ENCODE data around the gene DUSP15.
"Not testable (repeated sequence)": the region's sequence is repeated elsewhere in the genome, so short reads cannot be mapped to it uniquely, and the experiment has no call there.

DUSP15 gene

DNA sequence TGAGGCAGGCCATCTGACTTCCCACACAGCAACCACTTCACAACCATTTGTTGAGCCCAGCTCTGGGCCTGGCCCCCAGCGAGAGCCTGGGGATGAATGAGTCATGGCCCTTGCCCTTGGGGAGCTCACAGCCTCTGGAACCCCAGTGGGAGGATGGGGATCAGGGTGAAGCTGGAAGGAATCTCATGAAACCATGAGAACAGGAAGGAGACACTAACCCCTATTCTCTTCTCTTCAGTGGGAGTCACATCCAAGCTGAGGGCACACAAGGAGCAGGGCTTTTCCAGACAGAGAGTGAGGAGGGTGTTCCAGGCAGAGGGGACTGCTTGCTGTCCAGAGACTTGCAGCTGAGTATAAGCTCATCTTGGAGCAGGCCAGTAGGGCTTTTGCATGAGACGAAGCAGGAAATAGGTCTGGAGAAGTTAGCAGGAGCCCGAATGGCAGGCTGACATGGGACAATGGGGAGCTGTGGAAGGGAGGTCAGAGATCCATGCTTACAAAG is 32.4 kb downstream of the DUSP15 start:
- DNase-seq, result no peak

DNA sequence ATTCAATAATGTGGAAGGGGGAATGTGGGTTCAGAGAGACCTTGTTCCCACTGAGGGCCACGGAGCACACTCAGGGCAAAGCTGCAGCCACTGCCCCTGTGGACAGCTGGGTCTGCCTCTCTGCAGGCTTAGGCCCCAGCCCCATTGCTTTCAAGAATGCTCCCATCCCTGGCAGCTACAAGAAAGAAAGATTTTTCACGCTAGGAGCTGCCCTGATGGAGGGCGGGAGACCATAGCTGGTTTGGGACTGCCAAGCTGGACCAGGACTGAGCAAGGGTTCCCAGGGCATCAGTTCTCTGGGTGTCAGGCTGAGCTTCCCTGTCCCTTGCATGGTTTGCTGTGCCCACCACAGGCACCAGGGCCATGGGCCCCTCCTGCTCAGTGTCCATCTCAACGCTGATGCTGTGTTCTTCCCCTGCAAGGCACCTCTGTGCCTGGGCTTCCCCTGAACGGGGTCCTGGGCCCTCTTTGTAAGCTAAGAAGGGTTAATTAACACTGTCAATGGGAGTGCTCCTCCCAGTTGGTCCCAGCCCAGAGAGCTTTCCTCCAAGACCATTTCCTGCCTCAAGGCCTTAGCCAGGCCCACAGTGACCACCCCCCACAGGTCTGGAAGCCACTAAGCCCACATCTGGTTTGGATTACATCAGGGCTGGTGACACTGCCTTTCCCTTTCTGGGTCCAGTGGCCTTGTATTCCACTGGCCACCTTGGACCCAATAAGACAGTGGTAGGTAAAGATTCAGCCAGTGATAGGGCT is 33.3 kb downstream of the DUSP15 start:
- DNase-seq, result no peak

- DNase-seq, result peak; percentile 86
Observed at GRCh38 chr20:31835977-31836852, 34.1 kb downstream of the DUSP15 start.

- DNase-seq, result no peak
Observed at GRCh38 chr20:31835554-31835953, 34.8 kb downstream of the DUSP15 start.

GRCh38 chr20:31833931-31834521 is 36.3 kb downstream of the DUSP15 start:
- no peak for DNase-seq

- peak; percentile 19 for DNase-seq
Observed at GRCh38 chr20:31833130-31833930, 37.0 kb downstream of the DUSP15 start.

GRCh38 chr20:31831771-31832306 is 38.5 kb downstream of the DUSP15 start:
- DNase-seq, result no peak

DNA sequence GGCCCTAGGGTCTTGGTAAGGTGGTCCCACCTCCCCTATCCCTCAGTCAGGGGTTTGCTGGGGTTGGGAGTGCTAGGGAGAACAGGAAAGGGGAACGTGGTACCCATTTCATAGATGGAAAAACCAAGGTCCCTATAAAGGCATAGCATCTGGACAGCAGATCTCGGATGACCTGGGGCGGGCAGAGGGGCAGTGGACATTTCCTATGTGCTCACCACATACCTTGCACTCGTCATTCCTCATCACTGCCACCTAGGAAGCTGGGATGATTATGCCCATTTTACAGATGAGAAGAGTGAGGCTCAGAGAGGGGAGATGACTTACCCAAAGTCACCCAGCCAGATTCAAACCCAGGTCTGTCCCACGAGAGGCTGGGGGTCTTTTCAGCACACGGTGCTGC is 39.1 kb downstream of the DUSP15 start:
- no peak for DNase-seq

DNA sequence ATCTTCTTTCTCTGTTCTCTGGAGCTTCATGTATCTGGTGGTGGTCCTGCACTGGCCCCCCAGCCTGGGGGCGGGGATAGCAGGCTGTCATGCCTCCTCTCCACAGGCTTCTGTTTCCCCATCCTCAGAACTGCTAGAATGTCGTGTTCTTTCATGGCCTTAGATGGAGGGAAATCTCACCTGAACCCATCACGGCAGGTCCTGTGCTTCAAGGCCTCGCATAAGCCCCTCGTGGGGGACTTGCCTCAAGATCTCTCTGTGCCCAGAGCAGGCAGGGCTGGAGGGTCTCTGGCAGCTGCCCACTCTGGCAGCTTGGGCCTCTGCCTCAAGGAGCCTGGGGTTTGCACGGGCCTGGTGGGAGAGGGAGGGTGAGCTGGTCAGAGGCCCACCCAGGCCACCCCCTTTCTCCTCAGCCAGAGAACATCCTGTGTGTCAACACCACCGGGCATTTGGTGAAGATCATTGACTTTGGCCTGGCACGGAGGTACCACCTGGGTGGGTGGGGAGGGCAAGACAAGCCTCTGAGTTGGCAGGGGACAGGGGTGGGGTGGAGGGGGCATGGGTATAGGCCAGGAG is 39.8 kb downstream of the DUSP15 start:
- DNase-seq, result no peak

GRCh38 chr20:31829731-31830130 is 40.6 kb downstream of the DUSP15 start:
- DNase-seq, result no peak

GRCh38 chr20:31828016-31828415 is 42.3 kb downstream of the DUSP15 start:
- not testable (repeated sequence) for DNase-seq

GRCh38 chr20:31827059-31827458 is 43.3 kb downstream of the DUSP15 start:
- DNase-seq, result no peak

DNA sequence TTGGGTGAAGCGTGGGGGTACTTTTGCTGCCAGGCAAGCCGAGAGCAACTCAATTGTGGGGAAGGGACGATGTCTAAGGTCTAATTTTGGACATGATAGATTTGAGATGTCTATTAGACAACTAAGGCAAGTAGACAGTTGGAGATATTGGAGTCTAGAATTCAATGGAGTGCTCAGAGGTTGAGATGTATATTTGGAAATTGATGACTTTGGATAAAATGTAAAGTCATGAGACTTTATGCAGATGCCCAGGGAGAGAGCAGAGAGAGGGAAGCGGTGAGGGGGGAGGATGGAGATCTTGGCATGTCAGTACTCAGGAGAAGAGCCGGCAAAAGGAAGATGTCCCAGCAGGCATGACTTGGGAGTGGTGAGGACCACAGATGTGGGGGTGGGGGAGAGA is 44.3 kb downstream of the DUSP15 start:
- DNase-seq, result no peak

DNA sequence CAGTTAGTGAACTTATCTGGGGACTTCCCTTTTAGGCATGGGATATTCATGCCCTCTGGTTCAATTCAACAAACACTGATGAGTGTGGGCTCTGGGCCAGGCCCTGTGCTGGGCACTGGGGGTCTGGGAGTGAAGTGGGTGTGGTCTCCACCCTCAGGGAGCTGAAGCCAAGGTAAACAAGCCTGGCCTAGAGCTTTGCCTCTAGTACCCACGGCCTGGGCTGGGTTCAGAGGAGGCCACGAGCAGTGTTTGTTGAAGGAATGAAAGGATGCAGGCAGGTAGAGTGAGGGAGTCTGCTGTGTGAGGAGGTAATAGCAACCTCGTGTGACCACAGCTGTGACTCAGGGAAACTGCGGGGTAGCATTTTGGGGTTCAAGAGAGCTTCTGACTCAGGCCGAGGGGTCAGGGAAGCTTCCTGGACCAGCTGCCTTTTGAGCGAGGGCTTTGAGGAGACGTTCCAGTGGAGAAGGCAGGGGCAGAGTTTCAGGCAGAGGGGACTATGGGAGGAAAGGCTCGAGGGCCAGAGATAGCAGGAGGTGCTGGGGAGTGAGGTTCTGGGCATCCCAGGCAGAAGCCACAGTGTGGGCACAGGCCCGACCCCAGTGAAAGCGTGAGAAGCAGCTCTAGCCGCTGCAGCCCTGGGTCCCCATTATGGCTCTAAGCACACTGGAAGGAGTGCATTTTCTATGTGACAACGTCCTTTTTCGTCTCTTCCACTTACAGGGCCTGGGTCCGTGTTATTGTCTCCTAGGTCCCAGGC is 45.6 kb downstream of the DUSP15 start:
- no peak for DNase-seq

GRCh38 chr20:31824125-31824485 is 46.2 kb downstream of the DUSP15 start:
- no peak for DNase-seq

DNA sequence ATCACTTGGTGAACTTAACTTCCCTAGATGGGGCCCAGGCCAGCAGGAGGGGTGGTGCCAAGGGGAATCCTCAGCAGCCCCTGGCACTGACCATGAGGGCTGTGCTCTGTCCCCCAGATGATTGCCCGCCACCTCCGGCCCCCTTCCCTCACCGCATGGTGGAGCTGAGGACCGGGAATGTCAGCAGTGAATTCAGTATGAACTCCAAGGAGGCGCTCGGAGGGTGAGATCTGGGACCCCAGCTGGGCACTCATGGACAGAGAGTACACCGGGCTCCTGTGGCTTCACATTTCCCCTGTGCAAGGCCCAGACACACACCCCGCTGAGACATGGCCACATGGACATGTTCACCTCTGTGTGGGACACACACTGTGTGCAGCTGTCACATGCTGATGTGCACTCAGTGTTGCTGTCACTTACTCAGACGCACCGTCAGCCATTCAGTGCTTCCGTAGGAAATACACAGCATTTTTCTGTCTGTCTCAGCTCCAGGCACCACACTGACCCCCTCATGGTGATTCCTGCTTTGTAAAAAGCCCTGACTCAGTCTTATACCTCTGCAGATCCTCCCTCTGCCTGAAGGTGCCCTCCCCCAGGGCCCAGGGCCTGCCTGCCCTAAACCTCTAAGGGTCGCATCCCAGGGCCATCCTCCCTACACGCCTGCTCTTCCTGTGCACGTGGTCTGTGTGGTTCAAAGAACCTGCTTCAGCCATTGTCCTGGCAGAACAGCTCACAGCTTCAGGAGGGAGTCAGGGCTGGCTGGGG is 46.8 kb downstream of the DUSP15 start:
- no peak for DNase-seq

- DNase-seq, result peak; percentile 55
Observed at GRCh38 chr20:31822421-31823330, 47.7 kb downstream of the DUSP15 start.

DNA sequence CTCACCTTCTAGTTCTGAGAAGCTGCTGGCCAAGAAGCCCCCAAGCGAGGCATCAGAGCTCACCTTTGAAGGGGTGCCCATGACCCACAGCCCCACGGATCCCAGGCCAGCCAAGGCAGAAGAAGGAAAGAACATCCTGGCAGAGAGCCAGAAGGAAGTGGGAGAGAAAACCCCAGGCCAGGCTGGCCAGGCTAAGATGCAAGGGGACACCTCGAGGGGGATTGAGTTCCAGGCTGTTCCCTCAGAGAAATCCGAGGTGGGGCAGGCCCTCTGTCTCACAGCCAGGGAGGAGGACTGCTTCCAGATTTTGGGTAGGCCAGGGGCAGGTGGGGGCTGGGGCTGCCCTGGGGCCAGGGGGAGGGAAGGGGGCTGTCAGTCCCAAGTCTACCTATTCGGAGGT is 48.9 kb downstream of the DUSP15 start:
- no peak for DNase-seq

DNA sequence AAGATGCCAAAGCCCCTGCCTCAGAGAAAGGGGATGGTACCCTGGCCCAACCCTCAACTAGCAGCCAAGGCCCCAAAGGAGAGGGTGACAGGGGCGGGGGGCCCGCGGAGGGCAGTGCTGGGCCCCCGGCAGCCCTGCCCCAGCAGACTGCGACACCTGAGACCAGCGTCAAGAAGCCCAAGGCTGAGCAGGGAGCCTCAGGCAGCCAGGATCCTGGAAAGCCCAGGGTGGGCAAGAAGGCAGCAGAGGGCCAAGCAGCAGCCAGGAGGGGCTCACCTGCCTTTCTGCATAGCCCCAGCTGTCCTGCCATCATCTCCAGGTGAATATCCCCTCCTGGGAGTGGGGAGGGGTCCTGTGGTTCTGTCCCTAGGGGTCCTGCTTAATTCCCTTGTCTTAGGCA is 50.1 kb downstream of the DUSP15 start:
- no peak for DNase-seq
